Measurements from ENCODE around the gene CFAP46.
"Not testable (repeated sequence)": the region's sequence is repeated elsewhere in the genome, so short reads cannot be mapped to it uniquely, and the experiment has no call there.

CFAP46 gene

DNA sequence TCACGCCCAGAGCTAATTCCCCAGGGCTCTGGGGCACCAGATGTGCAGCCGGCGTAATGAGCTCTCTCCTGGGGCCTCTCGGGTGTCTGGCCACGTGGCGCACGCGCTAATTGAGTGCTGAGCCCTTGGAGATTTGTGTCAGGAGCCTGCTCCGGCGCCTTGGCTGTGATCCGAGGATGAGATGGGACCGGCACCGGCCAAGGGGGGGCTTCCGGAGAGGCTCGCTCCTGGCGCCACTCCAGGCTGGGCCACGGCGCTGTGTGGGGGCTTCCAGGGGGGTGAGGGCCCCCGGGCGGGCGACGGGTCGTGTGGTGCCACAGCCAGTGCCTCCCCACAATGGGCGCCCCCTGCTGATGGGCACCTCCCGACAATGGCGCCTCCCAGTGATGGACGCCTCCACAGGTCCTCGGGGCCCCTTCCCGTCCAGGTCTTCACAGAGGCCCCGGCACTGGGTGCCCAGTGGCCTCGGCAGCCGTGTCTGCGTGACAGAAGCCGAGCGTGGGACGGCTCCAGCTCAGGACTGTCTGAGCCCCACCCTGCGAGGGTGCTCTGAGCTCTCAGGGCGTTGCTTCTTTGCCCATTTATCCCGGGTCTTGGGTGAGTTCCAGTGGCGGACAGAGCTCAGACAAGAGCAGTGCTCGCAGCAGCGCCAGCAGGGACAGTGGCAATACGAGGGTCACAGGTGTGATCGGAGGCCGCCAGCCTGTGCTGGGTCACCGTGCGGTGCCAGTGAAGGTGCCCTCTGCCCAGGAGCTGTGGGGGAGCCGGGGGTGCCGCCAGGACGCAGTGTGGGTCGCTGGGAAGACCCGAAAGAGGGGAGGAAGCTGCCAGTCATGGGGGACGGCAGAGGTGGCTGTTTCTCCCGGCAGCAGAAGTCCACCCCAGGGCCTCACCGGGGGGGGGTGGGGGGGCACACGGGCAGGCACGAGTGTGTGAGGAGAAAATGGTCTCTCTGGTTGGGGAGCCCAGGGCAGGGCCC is 148.2 kb downstream of the CFAP46 start:
- POLR2A ChIA-PET: no interaction called here
- Histone ChIP-seq H3K27me3 (replicated peaks in 2 of 5; ENCODE audit: control insufficient read depth in 4 of 5, insufficient read depth in 5 of 5, low read length in 4 of 5) (peaks cover 0 to 56% (median 6%) of the 10 kb centered on the region in 5 experiments), H3K36me3 (ENCODE audit: control insufficient read depth in 4 of 4, insufficient read depth in 4 of 4, low read length in 3 of 4) (no peaks in the 10 kb centered on the region), H3K27ac (ENCODE audit: insufficient read depth in 1 of 2, low read depth in 1 of 2, low read length in 2 of 2, poor library complexity in 1 of 2, severe bottlenecking in 2 of 2) (no peak overlapping the region), H3K4me1 (ENCODE audit: control extremely low read depth in 1 of 4, control insufficient read depth in 4 of 4, insufficient read depth in 4 of 4, low read length in 3 of 4) (no peaks in the 10 kb centered on the region), H3K9me3 (ENCODE audit: control extremely low read depth in 1 of 5, control insufficient read depth in 4 of 5, insufficient read depth in 2 of 5, low read depth in 1 of 5, low read length in 4 of 5) (peaks cover 0 to 7% (median 0%) of the 10 kb centered on the region in 5 experiments), H3K4me3 (ENCODE audit: control insufficient read depth in 1 of 7, extremely low read depth in 1 of 7, insufficient read depth in 4 of 7, low read depth in 2 of 7, low read length in 6 of 7) (no peak overlapping the region)
- 77% methylated on average over 49 of the region's 57 CpGs for WGBS (ENCODE audit: insufficient coverage)
- DNase-seq: no peak
- CTCF ChIA-PET: no interaction called here

DNA sequence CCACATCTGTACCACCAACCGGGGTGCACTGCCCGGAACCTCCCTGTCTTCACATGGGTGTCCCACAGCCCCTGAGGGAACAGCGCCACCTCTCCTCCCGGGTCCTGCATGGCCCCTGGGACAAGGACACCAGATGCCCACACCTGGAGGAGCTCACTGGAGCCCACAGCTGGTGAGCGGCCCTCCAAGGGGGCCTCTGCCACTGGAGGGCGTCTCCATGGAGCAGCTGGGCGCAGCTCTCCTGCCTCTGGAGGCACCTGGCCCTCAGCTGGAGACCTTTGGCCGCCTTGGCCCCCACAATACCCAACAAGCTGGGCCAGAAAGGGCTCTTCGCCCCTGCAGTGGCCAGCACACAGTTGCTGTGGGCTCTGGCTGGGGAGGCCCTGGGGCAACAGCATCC is 149.2 kb downstream of the CFAP46 start:
- ChIA-PET CTCF (no interaction called here), POLR2A (no interaction called here)
- H3K27ac ChIP-seq (ENCODE audit: insufficient read depth in 1 of 2, low read depth in 1 of 2, low read length in 2 of 2, poor library complexity in 1 of 2, severe bottlenecking in 2 of 2): no peak overlapping the region

DNA sequence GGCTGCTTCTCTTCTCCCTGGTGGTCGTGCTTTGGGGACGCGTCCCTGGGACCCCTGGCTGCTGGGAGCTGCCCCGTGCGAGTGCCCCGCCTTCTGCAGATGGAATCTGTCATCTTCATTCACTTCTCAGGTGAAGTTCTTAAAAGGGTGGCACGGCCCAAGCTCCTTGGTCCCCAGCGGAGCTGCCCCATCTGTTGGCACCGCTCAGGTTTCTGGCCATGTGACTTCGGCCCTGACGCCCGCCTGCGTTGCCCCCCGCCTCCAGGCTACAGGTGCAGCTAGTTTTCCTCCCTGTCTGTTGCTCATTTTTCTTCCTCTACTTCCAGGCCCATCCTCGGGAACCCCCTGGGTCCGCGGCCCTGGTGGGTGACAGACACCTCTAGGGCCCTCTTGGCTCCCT is 149.6 kb downstream of the CFAP46 start:
- ChIA-PET POLR2A (no interaction called here), CTCF (no interaction called here)
- DNase-seq: no peak
- peaks cover 0 to 7% (median 0%) of the 10 kb centered on the region in 5 experiments for H3K9me3 ChIP-seq (ENCODE audit: control extremely low read depth in 1 of 5, control insufficient read depth in 4 of 5, insufficient read depth in 2 of 5, low read depth in 1 of 5, low read length in 4 of 5)
- no peak overlapping the region for H3K4me3 ChIP-seq (ENCODE audit: control insufficient read depth in 1 of 7, extremely low read depth in 1 of 7, insufficient read depth in 4 of 7, low read depth in 2 of 7, low read length in 6 of 7)
- H3K27ac ChIP-seq (ENCODE audit: insufficient read depth in 1 of 2, low read depth in 1 of 2, low read length in 2 of 2, poor library complexity in 1 of 2, severe bottlenecking in 2 of 2): no peak overlapping the region
- H3K4me1 ChIP-seq (ENCODE audit: control extremely low read depth in 1 of 4, control insufficient read depth in 4 of 4, insufficient read depth in 4 of 4, low read length in 3 of 4): peaks cover 0 to 6% (median under 1%) of the 10 kb centered on the region in 4 experiments
- no peaks in the 10 kb centered on the region for H3K36me3 ChIP-seq (ENCODE audit: control insufficient read depth in 4 of 4, insufficient read depth in 4 of 4, low read length in 3 of 4)
- WGBS (ENCODE audit: insufficient coverage): 88% methylated on average over 15 of the region's 17 CpGs
- H3K27me3 ChIP-seq (replicated peaks in 2 of 5; ENCODE audit: control insufficient read depth in 4 of 5, insufficient read depth in 5 of 5, low read length in 4 of 5): peaks cover 0 to 69% (median 6%) of the 10 kb centered on the region in 5 experiments

More for the DNA sequence above, 149.2 kb downstream of the CFAP46 start:
- Histone ChIP-seq H3K4me1 (ENCODE audit: control extremely low read depth in 1 of 4, control insufficient read depth in 4 of 4, insufficient read depth in 4 of 4, low read length in 3 of 4) (peaks cover 0 to 2% (median 0%) of the 10 kb centered on the region in 4 experiments), H3K9me3 (ENCODE audit: control extremely low read depth in 1 of 5, control insufficient read depth in 4 of 5, insufficient read depth in 2 of 5, low read depth in 1 of 5, low read length in 4 of 5) (peaks cover 0 to 7% (median 0%) of the 10 kb centered on the region in 5 experiments), H3K4me3 (ENCODE audit: control insufficient read depth in 1 of 7, extremely low read depth in 1 of 7, insufficient read depth in 4 of 7, low read depth in 2 of 7, low read length in 6 of 7) (no peak overlapping the region), H3K27me3 (replicated peaks in 2 of 5; ENCODE audit: control insufficient read depth in 4 of 5, insufficient read depth in 5 of 5, low read length in 4 of 5) (peaks cover 0 to 65% (median 6%) of the 10 kb centered on the region in 5 experiments), H3K36me3 (ENCODE audit: control insufficient read depth in 4 of 4, insufficient read depth in 4 of 4, low read length in 3 of 4) (no peaks in the 10 kb centered on the region)
- no peak for DNase-seq
- 91% methylated on average over 8 of the region's 9 CpGs for WGBS (ENCODE audit: insufficient coverage)

DNA sequence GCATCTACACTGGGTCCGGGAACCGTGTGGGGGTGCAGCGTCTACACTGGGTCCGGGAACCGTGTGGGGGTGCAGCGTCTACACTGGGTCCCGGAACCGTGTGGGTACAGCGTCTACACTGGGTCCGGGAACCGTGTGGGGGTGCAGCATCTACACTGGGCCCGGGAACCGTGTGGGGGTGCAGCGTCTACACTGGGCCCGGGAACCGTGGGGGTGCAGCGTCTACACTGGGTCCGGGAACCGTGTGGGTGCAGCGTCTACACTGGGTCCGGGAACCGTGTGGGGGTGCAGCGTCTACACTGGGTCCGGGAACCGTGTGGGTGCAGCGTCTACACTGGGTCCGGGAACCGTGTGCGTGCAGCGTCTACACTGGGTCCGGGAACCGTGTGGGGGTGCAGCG is 150.3 kb downstream of the CFAP46 start:
- 97% methylated on average over 27 of the region's 33 CpGs for WGBS (ENCODE audit: insufficient coverage)
- H3K4me1 ChIP-seq (ENCODE audit: control extremely low read depth in 1 of 4, control insufficient read depth in 4 of 4, insufficient read depth in 4 of 4, low read length in 3 of 4): peaks cover 0 to 12% (median 3%) of the 10 kb centered on the region in 4 experiments
- H3K4me3 ChIP-seq (ENCODE audit: control insufficient read depth in 1 of 7, extremely low read depth in 1 of 7, insufficient read depth in 4 of 7, low read depth in 2 of 7, low read length in 6 of 7); DNase-seq; H3K27ac ChIP-seq (ENCODE audit: insufficient read depth in 1 of 2, low read depth in 1 of 2, low read length in 2 of 2, poor library complexity in 1 of 2, severe bottlenecking in 2 of 2); POLR2A ChIA-PET; H3K9me3 ChIP-seq (ENCODE audit: control extremely low read depth in 1 of 5, control insufficient read depth in 4 of 5, insufficient read depth in 2 of 5, low read depth in 1 of 5, low read length in 4 of 5); CTCF ChIA-PET; H3K36me3 ChIP-seq (ENCODE audit: control insufficient read depth in 4 of 4, insufficient read depth in 4 of 4, low read length in 3 of 4): not testable (repeated sequence)
- H3K27me3 ChIP-seq (replicated peaks in 2 of 5; ENCODE audit: control insufficient read depth in 4 of 5, insufficient read depth in 5 of 5, low read length in 4 of 5): peaks cover 0 to 75% (median 6%) of the 10 kb centered on the region in 5 experiments

DNA sequence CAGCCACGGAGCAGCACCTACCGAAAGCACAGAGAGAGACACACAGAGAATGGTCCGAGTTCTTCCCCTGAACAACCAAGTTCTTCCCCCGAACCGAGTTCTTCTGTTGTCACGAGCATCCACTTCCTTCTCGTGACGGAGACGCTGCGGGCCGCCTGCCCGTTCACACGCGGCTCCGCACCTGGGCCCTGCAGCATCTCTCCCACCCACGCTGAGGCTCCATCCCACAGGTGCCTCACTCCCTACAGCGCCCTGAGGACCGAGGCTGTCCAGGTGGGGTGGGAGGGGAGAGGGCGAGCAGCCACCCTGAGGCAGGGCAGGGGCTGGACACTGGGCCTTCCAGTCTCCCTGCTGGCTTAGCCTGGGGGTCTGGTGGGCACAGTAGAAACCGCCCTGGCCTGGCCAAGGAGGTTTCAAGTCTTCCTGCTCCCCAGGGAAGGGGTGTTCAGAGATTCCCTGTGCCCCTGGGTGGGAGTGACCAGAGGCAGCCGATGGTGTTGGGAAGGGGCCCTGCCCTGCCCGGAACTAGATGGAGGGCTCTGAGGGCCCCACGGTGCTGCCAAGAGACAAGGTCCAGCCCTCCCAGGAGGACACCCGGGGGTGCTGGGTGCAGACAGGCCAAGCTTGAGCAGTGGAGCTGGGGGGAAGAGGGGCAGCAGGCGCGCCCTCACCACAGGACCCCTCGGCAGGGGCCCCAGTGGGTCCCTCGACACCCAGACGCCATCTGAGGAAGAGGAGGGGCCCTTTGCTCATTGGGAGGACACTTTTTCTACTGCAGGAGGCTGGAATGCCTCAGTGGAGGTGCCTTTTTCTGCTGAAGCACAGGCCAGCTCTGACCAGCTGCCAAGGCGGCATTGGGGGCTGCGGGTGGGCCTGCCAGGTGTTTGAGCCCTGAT is 151.2 kb downstream of the CFAP46 start:
- no peak overlapping the region for H3K4me3 ChIP-seq (ENCODE audit: control insufficient read depth in 1 of 7, extremely low read depth in 1 of 7, insufficient read depth in 4 of 7, low read depth in 2 of 7, low read length in 6 of 7)
- no peaks in the 10 kb centered on the region for H3K36me3 ChIP-seq (ENCODE audit: control insufficient read depth in 4 of 4, insufficient read depth in 4 of 4, low read length in 3 of 4)
- H3K9me3 ChIP-seq (ENCODE audit: control extremely low read depth in 1 of 5, control insufficient read depth in 4 of 5, insufficient read depth in 2 of 5, low read depth in 1 of 5, low read length in 4 of 5): peaks cover 0 to 7% (median 0%) of the 10 kb centered on the region in 5 experiments
- H3K27ac ChIP-seq (ENCODE audit: insufficient read depth in 1 of 2, low read depth in 1 of 2, low read length in 2 of 2, poor library complexity in 1 of 2, severe bottlenecking in 2 of 2): no peak overlapping the region
- 60% methylated on average over 21 of the region's 31 CpGs for WGBS (ENCODE audit: insufficient coverage)
- POLR2A ChIA-PET: no interaction called here
- no peak for DNase-seq
- peaks cover 0 to 77% (median 10%) of the 10 kb centered on the region in 5 experiments for H3K27me3 ChIP-seq (replicated peaks in 2 of 5; ENCODE audit: control insufficient read depth in 4 of 5, insufficient read depth in 5 of 5, low read length in 4 of 5)
- CTCF ChIA-PET: interaction anchor here (1.4 kb wide), 1 partner anchor 97 kb away, joined by 4 read pairs; no protein-coding TSS in a partner anchor
- H3K4me1 ChIP-seq (ENCODE audit: control extremely low read depth in 1 of 4, control insufficient read depth in 4 of 4, insufficient read depth in 4 of 4, low read length in 3 of 4): peaks cover 0 to 20% (median 8%) of the 10 kb centered on the region in 4 experiments

DNA sequence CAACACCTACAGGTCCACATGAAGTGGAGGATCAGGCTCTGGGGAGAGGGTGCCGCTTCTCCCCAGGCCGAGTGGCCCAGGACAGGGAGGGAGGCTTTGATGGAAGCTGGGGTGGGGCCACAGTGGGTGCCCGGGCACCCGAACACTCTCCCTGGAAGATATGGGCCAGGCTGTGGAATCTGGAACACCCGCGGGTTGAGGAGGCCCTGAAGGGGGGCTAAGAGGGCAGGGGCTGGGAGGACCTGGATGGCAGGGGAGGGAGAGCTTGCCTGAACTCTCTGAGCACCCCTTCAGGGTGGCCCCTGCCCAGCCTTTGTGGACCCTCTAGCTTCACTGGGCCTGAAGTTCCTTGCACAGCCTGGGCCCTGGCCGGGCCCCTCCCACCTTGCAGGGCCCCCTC is 151.9 kb downstream of the CFAP46 start:
- Histone ChIP-seq H3K27ac (ENCODE audit: insufficient read depth in 1 of 2, low read depth in 1 of 2, low read length in 2 of 2, poor library complexity in 1 of 2, severe bottlenecking in 2 of 2) (no peak overlapping the region), H3K4me1 (ENCODE audit: control extremely low read depth in 1 of 4, control insufficient read depth in 4 of 4, insufficient read depth in 4 of 4, low read length in 3 of 4) (peaks cover 0 to 24% (median 9%) of the 10 kb centered on the region in 4 experiments), H3K9me3 (ENCODE audit: control extremely low read depth in 1 of 5, control insufficient read depth in 4 of 5, insufficient read depth in 2 of 5, low read depth in 1 of 5, low read length in 4 of 5) (peaks cover 0 to 7% (median 0%) of the 10 kb centered on the region in 5 experiments), H3K4me3 (ENCODE audit: control insufficient read depth in 1 of 7, extremely low read depth in 1 of 7, insufficient read depth in 4 of 7, low read depth in 2 of 7, low read length in 6 of 7) (no peak overlapping the region), H3K36me3 (ENCODE audit: control insufficient read depth in 4 of 4, insufficient read depth in 4 of 4, low read length in 3 of 4) (no peaks in the 10 kb centered on the region), H3K27me3 (replicated peaks in 2 of 5; ENCODE audit: control insufficient read depth in 4 of 5, insufficient read depth in 5 of 5, low read length in 4 of 5) (peaks cover 0 to 81% (median 10%) of the 10 kb centered on the region in 5 experiments)
- POLR2A ChIA-PET: no interaction called here
- 66% methylated on average over 3 of the region's 7 CpGs for WGBS (ENCODE audit: insufficient coverage)
- no peak for DNase-seq
- CTCF ChIA-PET: interaction anchor here (1.4 kb wide), 1 partner anchor 96 kb away, joined by 4 read pairs; no protein-coding TSS in a partner anchor

Measured in common myeloid progenitor, CD34-positive (primary cell).